ENCODE measurements around the gene CCDC92.

- TF ChIP-seq, protein P1, sequence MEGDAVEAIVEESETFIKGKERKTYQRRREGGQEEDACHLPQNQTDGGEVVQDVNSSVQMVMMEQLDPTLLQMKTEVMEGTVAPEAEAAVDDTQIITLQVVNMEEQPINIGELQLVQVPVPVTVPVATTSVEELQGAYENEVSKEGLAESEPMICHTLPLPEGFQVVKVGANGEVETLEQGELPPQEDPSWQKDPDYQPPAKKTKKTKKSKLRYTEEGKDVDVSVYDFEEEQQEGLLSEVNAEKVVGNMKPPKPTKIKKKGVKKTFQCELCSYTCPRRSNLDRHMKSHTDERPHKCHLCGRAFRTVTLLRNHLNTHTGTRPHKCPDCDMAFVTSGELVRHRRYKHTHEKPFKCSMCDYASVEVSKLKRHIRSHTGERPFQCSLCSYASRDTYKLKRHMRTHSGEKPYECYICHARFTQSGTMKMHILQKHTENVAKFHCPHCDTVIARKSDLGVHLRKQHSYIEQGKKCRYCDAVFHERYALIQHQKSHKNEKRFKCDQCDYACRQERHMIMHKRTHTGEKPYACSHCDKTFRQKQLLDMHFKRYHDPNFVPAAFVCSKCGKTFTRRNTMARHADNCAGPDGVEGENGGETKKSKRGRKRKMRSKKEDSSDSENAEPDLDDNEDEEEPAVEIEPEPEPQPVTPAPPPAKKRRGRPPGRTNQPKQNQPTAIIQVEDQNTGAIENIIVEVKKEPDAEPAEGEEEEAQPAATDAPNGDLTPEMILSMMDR (IDR thresholded peaks at IDR 0.05; ENCODE audit: insufficient read depth, low read length, poor library complexity, severe bottlenecking), result no peak
- no peak for TF ChIP-seq EZH2phosphoT487 (conservative IDR thresholded peaks at IDR 0.05; ENCODE audit: low read length)
These were observed 55.9 kb downstream of the CCDC92 start for GRCh38 chr12:123916729-123917128.
